Osteocyte (in vitro differentiated cells): Measurements from ENCODE around the gene OXCT2. TPM values are rescaled to one million over a fixed set of nuclear protein-coding genes. Genes with fewer than 3 reads are reported as not detected.

ENCODE experiments used
- DNase-seq: peaks from one replicate; pipeline ENCODE4 v3.0.0; 2021; ENCODE audit warnings: mixed read lengths; ENCODE audit not compliant: unreplicated experiment; ENCODE audit errors: extremely low spot score
- H3K27ac Mint-ChIP-seq: one replicate; pipeline ENCODE4 v1.8.0; 2021; ENCODE audit warnings: mild to moderate bottlenecking, mixed read lengths; ENCODE audit not compliant: unreplicated experiment
- H3K27me3 Mint-ChIP-seq: one replicate; pipeline ENCODE4 v1.8.0; 2021; ENCODE audit warnings: mixed read lengths; ENCODE audit not compliant: unreplicated experiment
- H3K36me3 Mint-ChIP-seq: one replicate; pipeline ENCODE4 v1.8.0; 2021; ENCODE audit warnings: mixed read lengths; ENCODE audit not compliant: unreplicated experiment
- H3K4me1 Mint-ChIP-seq: one replicate; pipeline ENCODE4 v1.8.0; 2021; ENCODE audit warnings: mixed read lengths; ENCODE audit not compliant: unreplicated experiment
- H3K4me3 Mint-ChIP-seq: one replicate; pipeline ENCODE4 v1.8.0; 2021; ENCODE audit warnings: mild to moderate bottlenecking, moderate library complexity, mixed read lengths; ENCODE audit not compliant: unreplicated experiment
- H3K9me3 Mint-ChIP-seq: one replicate; pipeline ENCODE4 v1.8.0; 2021; ENCODE audit warnings: mixed read lengths; ENCODE audit not compliant: unreplicated experiment
- total RNA-seq: library from RNA; stranded (reverse); gene quantifications from 2 replicates; pipeline ENCODE4 v1.2.1, GENCODE V29; 2021
- TF ChIP-seq, protein P1 (sequence below): fragments of 200-600 bp; sonication (generic); IDR thresholded peaks from 2 replicates; pipeline ENCODE4 v1.5.0; 2021; ENCODE audit warnings: antibody characterized with exemption, mild to moderate bottlenecking, moderate library complexity

Gene OXCT2
- total RNA-seq, 1 donor from 2014 or later: not detected

GRCh38 chr1:39755965-39756659 lies 15.0 kb downstream of the OXCT2 start:
- Mint-ChIP-seq H3K9me3 (no peaks in the 10 kb centered on the region), H3K4me1 (no peaks in the 10 kb centered on the region), H3K4me3 (no peak overlapping the region), H3K27me3 (no peaks in the 10 kb centered on the region), H3K36me3 (peaks cover 32% of the 10 kb centered on the region), H3K27ac (no peak overlapping the region)
- TF ChIP-seq, protein P1, sequence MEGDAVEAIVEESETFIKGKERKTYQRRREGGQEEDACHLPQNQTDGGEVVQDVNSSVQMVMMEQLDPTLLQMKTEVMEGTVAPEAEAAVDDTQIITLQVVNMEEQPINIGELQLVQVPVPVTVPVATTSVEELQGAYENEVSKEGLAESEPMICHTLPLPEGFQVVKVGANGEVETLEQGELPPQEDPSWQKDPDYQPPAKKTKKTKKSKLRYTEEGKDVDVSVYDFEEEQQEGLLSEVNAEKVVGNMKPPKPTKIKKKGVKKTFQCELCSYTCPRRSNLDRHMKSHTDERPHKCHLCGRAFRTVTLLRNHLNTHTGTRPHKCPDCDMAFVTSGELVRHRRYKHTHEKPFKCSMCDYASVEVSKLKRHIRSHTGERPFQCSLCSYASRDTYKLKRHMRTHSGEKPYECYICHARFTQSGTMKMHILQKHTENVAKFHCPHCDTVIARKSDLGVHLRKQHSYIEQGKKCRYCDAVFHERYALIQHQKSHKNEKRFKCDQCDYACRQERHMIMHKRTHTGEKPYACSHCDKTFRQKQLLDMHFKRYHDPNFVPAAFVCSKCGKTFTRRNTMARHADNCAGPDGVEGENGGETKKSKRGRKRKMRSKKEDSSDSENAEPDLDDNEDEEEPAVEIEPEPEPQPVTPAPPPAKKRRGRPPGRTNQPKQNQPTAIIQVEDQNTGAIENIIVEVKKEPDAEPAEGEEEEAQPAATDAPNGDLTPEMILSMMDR: no peak
- DNase-seq: peak; percentile 69

GRCh38 chr1:39754906-39755504 lies 16.1 kb downstream of the OXCT2 start:
- TF ChIP-seq, protein P1: no peak
- peak; percentile 73 for DNase-seq
- H3K4me1 Mint-ChIP-seq: no peaks in the 10 kb centered on the region
- no peak overlapping the region for H3K4me3 Mint-ChIP-seq
- H3K27ac Mint-ChIP-seq: no peak overlapping the region
- H3K36me3 Mint-ChIP-seq: peaks cover 41% of the 10 kb centered on the region
- H3K27me3 Mint-ChIP-seq: no peaks in the 10 kb centered on the region
- no peaks in the 10 kb centered on the region for H3K9me3 Mint-ChIP-seq

GRCh38 chr1:39754026-39754570 lies 17.1 kb downstream of the OXCT2 start:
- H3K36me3 Mint-ChIP-seq: peaks cover 47% of the 10 kb centered on the region

DNA sequence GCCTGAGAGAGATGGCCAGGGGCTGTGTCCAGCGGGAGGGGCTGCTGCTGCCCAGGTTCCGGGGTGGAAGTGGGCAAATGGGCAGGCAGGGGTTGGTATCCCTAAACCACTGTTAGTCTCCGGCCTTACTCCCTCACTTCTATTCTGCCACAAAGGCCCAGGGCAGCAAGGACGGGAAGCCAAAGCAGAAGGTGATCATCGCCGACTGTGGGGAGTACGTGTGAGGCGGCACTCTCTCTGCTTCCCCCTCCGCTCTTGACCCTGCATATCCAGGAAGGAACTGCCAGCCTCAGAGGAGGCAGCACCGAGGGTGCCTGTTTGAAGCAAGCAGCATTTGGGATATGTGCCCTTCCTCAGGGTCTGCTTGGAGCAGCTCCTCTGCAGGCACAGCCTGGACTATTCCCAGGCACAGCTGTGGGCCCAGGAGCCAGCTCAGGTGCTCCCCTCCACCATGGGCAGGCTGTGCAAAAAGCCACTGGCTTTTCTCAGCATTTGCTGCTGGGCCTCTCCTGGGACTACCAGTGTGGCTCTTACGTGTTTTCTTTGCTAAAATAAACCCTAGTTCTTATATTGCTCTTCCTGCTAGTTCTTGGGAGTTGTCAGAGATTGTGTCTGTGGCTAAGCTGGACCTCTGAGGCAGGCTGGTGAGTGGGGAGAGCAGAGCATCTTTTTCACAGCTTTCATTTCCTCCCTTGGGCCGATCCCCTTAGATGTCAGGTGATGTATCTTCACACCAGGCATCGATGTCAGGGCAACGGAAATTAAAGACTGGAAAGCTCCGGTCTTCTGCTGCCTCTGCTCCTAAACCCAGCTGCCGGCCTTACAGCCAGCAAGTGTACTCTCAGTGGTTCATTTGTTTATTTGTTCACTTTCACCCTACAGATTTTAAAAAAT lies 17.8 kb downstream of the OXCT2 start:
- Mint-ChIP-seq H3K4me3 (no peak overlapping the region), H3K9me3 (no peaks in the 10 kb centered on the region), H3K27ac (no peak overlapping the region), H3K4me1 (no peaks in the 10 kb centered on the region), H3K27me3 (no peaks in the 10 kb centered on the region), H3K36me3 (peaks cover 51% of the 10 kb centered on the region)
- peak; percentile 74 for DNase-seq
- TF ChIP-seq, protein P1: no peak

More at GRCh38 chr1:39754026-39754570, 17.1 kb downstream of the OXCT2 start:
- TF ChIP-seq, protein P1: no peak
- Mint-ChIP-seq H3K27ac (no peak overlapping the region), H3K4me3 (no peak overlapping the region), H3K4me1 (no peaks in the 10 kb centered on the region), H3K27me3 (no peaks in the 10 kb centered on the region), H3K9me3 (no peaks in the 10 kb centered on the region)
- peak; percentile 7 for DNase-seq
